ENCODE data around the gene ALS2. TPM values are rescaled to one million over a fixed set of nuclear protein-coding genes. Genes with fewer than 3 reads are reported as not detected.

The ALS2 gene
- total RNA-seq, 1 donor: 6.2 TPM

- no peaks in the 10 kb centered on the region for H3K9me3 ChIP-seq (ENCODE audit: low read depth, low read length)
- H3K4me3 ChIP-seq (ENCODE audit: low read length): no peak overlapping the region
- no peaks in the 10 kb centered on the region for H3K27me3 ChIP-seq (ENCODE audit: insufficient read depth, low read length)
- H3K4me1 ChIP-seq (ENCODE audit: insufficient read depth, low read length): no peaks in the 10 kb centered on the region
Observed at GRCh38 chr2:201751566-201751965, 29.2 kb downstream of the ALS2 start.

DNA sequence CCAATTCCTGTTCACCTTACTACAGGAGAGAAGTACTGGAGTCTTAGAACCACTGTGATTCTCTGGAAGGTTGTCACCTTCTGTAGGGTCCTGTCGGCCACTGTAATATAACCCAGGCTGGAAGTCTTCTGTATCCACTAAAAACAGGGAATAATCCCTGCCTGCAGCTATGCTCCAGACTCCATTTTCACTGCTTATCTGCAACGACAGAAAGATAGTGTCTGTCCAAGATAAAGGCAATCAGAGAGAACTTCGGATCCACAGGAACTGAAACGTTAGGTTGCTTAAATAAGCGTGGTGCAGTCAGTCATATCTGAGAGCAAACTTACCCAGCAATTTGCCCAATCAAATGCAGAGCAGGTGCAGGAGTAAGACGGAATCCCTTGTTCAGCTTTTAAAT, 34.2 kb downstream of the ALS2 start:
- Histone ChIP-seq H3K4me1 (ENCODE audit: insufficient read depth, low read length) (no peaks in the 10 kb centered on the region), H3K9me3 (ENCODE audit: low read depth, low read length) (no peaks in the 10 kb centered on the region), H3K4me3 (ENCODE audit: low read length) (no peak overlapping the region), H3K27me3 (ENCODE audit: insufficient read depth, low read length) (no peaks in the 10 kb centered on the region)

- no peak overlapping the region for H3K4me3 ChIP-seq (ENCODE audit: low read length)
- H3K27me3 ChIP-seq (ENCODE audit: insufficient read depth, low read length): no peaks in the 10 kb centered on the region
- no peaks in the 10 kb centered on the region for H3K4me1 ChIP-seq (ENCODE audit: insufficient read depth, low read length)
- peaks cover 10% of the 10 kb centered on the region for H3K9me3 ChIP-seq (ENCODE audit: low read depth, low read length)
Observed at GRCh38 chr2:201735486-201735885, 45.2 kb downstream of the ALS2 start.

- Histone ChIP-seq H3K9me3 (ENCODE audit: low read depth, low read length) (peaks cover 10% of the 10 kb centered on the region), H3K4me3 (ENCODE audit: low read length) (no peak overlapping the region), H3K4me1 (ENCODE audit: insufficient read depth, low read length) (no peaks in the 10 kb centered on the region), H3K27me3 (ENCODE audit: insufficient read depth, low read length) (no peaks in the 10 kb centered on the region)
Observed at GRCh38 chr2:201734111-201734510, 46.6 kb downstream of the ALS2 start.

GRCh38 chr2:201733544-201733943, 47.2 kb downstream of the ALS2 start:
- H3K27me3 ChIP-seq (ENCODE audit: insufficient read depth, low read length): no peaks in the 10 kb centered on the region
- H3K9me3 ChIP-seq (ENCODE audit: low read depth, low read length): peaks cover 10% of the 10 kb centered on the region
- H3K4me3 ChIP-seq (ENCODE audit: low read length): no peak overlapping the region
- no peaks in the 10 kb centered on the region for H3K4me1 ChIP-seq (ENCODE audit: insufficient read depth, low read length)

GRCh38 chr2:201730651-201731285, 50.0 kb downstream of the ALS2 start:
- Histone ChIP-seq H3K27me3 (ENCODE audit: insufficient read depth, low read length) (no peaks in the 10 kb centered on the region), H3K4me3 (ENCODE audit: low read length) (no peak overlapping the region), H3K9me3 (ENCODE audit: low read depth, low read length) (no peaks in the 10 kb centered on the region), H3K4me1 (ENCODE audit: insufficient read depth, low read length) (no peaks in the 10 kb centered on the region)

GRCh38 chr2:201715459-201715858, 65.3 kb downstream of the ALS2 start:
- no peaks in the 10 kb centered on the region for H3K27me3 ChIP-seq (ENCODE audit: insufficient read depth, low read length)
- no peak overlapping the region for H3K4me3 ChIP-seq (ENCODE audit: low read length)
- H3K9me3 ChIP-seq (ENCODE audit: low read depth, low read length): no peaks in the 10 kb centered on the region
- no peaks in the 10 kb centered on the region for H3K4me1 ChIP-seq (ENCODE audit: insufficient read depth, low read length)

DNA sequence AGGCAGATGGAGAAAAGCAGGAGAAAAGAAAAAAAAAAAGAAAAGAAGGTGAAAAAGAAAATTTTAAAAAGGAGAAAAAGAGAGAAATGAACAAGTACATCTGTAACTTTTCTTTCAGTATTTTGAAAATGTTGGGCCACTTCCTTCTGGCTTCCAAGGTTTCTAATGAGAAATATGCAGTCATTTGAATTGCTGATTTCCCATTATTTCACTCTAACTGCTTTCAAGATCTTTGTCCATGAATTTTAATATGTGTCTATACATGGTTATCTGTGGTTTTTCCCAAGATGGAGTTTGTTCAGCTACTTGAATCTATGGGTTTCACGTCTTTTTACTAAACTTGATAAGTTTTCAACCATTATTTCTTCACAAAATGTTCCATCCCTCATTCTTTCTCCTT, 68.0 kb downstream of the ALS2 start:
- no peaks in the 10 kb centered on the region for H3K9me3 ChIP-seq (ENCODE audit: low read depth, low read length)
- no peaks in the 10 kb centered on the region for H3K27me3 ChIP-seq (ENCODE audit: insufficient read depth, low read length)
- H3K4me1 ChIP-seq (ENCODE audit: insufficient read depth, low read length): no peaks in the 10 kb centered on the region
- no peak overlapping the region for H3K4me3 ChIP-seq (ENCODE audit: low read length)

DNA sequence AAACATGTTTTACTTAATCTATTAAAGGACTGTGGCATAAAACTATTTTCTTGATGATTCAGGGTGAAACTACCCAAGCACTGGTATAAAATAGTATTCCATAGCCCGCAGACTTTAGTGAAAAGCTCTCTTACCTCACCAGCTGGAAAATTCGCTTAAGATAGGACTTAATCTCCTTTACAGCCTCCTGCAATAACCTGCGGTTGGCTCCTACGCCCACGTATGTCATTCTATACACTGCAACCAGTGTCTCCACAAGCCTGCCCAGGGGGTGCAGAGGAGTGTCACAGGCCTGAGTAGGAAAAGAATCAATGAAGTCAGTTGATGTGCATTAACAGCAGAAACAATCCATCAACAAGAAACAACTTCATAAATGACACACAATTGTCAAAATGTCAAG, 71.0 kb downstream of the ALS2 start:
- H3K4me1 ChIP-seq (ENCODE audit: insufficient read depth, low read length): no peaks in the 10 kb centered on the region
- no peak overlapping the region for H3K4me3 ChIP-seq (ENCODE audit: low read length)
- H3K9me3 ChIP-seq (ENCODE audit: low read depth, low read length): no peaks in the 10 kb centered on the region
- no peaks in the 10 kb centered on the region for H3K27me3 ChIP-seq (ENCODE audit: insufficient read depth, low read length)

GRCh38 chr2:201709049-201709448, 71.7 kb downstream of the ALS2 start:
- H3K27me3 ChIP-seq (ENCODE audit: insufficient read depth, low read length): no peaks in the 10 kb centered on the region
- no peaks in the 10 kb centered on the region for H3K9me3 ChIP-seq (ENCODE audit: low read depth, low read length)
- H3K4me1 ChIP-seq (ENCODE audit: insufficient read depth, low read length): no peaks in the 10 kb centered on the region
- H3K4me3 ChIP-seq (ENCODE audit: low read length): no peak overlapping the region

- H3K4me1 ChIP-seq (ENCODE audit: insufficient read depth, low read length): no peaks in the 10 kb centered on the region
- no peaks in the 10 kb centered on the region for H3K9me3 ChIP-seq (ENCODE audit: low read depth, low read length)
- H3K4me3 ChIP-seq (ENCODE audit: low read length): no peak overlapping the region
- H3K27me3 ChIP-seq (ENCODE audit: insufficient read depth, low read length): no peaks in the 10 kb centered on the region
Observed at GRCh38 chr2:201707753-201708152, 73.0 kb downstream of the ALS2 start.

- Histone ChIP-seq H3K4me3 (ENCODE audit: low read length) (no peak overlapping the region), H3K4me1 (ENCODE audit: insufficient read depth, low read length) (no peaks in the 10 kb centered on the region), H3K27me3 (ENCODE audit: insufficient read depth, low read length) (no peaks in the 10 kb centered on the region), H3K9me3 (ENCODE audit: low read depth, low read length) (no peaks in the 10 kb centered on the region)
Observed at GRCh38 chr2:201707142-201707541, 73.6 kb downstream of the ALS2 start.

DNA sequence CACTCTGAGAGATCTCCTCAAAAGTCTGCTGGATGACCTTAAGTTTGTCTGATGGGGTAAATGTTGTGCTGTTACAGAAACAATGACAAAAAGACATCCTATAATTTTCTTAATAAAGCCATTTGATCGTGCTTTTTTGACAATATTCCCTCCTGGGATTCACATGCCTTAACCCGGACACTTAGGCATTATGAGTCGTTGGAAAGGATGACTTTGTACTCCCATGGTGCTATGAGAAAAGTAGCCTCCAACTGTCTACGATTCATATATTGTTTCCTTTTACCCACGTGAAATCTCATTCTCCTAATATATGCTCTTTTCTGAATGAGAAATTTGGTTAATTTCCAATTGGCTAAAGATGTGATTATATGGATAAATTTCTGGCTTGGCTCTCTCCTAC, 76.2 kb downstream of the ALS2 start:
- H3K4me1 ChIP-seq (ENCODE audit: insufficient read depth, low read length): no peaks in the 10 kb centered on the region
- H3K9me3 ChIP-seq (ENCODE audit: low read depth, low read length): no peaks in the 10 kb centered on the region
- H3K27me3 ChIP-seq (ENCODE audit: insufficient read depth, low read length): no peaks in the 10 kb centered on the region
- H3K4me3 ChIP-seq (ENCODE audit: low read length): no peak overlapping the region

DNA sequence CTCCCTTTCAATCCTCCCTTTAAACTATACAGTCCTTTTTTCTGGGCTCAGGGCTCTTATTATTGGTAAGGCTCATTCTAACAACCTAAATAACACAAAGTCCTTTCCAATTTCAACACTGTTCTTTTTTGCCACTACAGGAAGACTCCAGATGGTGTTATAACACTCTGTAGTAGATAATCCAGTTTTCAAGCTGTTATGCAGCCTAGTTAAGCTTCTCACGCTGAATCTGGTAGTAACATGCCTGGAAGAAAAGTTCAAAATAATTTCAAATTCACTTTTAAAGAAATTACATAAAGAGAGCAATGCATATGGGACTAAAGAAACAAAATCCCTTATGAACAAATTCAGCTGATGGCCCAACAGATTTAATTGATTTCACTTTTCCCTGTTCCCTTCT, 79.1 kb downstream of the ALS2 start:
- H3K27me3 ChIP-seq (ENCODE audit: insufficient read depth, low read length): no peaks in the 10 kb centered on the region
- H3K4me1 ChIP-seq (ENCODE audit: insufficient read depth, low read length): no peaks in the 10 kb centered on the region
- H3K4me3 ChIP-seq (ENCODE audit: low read length): no peak overlapping the region
- H3K9me3 ChIP-seq (ENCODE audit: low read depth, low read length): no peaks in the 10 kb centered on the region

GRCh38 chr2:201699416-201699815, 81.3 kb downstream of the ALS2 start:
- H3K4me1 ChIP-seq (ENCODE audit: insufficient read depth, low read length): no peaks in the 10 kb centered on the region
- no peak overlapping the region for H3K4me3 ChIP-seq (ENCODE audit: low read length)
- H3K27me3 ChIP-seq (ENCODE audit: insufficient read depth, low read length): no peaks in the 10 kb centered on the region
- no peaks in the 10 kb centered on the region for H3K9me3 ChIP-seq (ENCODE audit: low read depth, low read length)

DNA sequence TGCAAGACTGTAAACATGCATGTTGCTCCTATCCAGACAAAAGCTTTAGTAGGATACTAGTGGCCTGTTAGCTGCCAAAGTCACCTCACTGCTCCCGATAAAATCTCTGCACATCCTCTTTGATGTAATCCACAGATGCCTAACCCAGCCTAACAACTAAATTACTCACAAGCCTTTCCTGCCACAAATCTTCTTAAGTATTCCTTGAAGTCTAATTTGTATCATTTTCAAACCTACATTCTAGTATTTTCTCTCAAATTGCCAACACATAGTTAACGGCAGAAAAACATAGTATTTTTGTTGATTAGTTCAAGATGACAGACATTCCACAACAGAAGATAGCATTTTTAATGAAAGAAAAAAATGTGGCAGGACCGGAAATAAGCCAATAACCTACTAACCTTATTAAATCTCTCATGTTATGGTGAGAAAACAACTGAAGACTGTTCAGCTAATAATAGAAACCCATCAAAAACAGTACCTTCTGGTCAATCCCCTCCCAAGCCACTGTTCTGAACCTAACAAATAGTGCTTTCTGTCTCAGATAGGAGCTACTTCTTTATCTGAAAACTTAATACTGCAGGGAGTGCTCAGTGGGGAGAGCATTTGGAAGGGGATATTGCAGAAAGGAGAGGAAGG, 82.0 kb downstream of the ALS2 start, which contains the start of gene MPP4:
MPP4 (minus strand) TSS at position 57 of the 639 bp plus-strand sequence. CDS start 4,690 bp downstream, outside the sequence.
- Histone ChIP-seq H3K9me3 (ENCODE audit: low read depth, low read length) (no peaks in the 10 kb centered on the region), H3K27me3 (ENCODE audit: insufficient read depth, low read length) (no peaks in the 10 kb centered on the region), H3K4me1 (ENCODE audit: insufficient read depth, low read length) (no peaks in the 10 kb centered on the region), H3K4me3 (ENCODE audit: low read length) (no peak within 1 kb of the TSS)
